ENCODE data around the gene COPS2.

DNA sequence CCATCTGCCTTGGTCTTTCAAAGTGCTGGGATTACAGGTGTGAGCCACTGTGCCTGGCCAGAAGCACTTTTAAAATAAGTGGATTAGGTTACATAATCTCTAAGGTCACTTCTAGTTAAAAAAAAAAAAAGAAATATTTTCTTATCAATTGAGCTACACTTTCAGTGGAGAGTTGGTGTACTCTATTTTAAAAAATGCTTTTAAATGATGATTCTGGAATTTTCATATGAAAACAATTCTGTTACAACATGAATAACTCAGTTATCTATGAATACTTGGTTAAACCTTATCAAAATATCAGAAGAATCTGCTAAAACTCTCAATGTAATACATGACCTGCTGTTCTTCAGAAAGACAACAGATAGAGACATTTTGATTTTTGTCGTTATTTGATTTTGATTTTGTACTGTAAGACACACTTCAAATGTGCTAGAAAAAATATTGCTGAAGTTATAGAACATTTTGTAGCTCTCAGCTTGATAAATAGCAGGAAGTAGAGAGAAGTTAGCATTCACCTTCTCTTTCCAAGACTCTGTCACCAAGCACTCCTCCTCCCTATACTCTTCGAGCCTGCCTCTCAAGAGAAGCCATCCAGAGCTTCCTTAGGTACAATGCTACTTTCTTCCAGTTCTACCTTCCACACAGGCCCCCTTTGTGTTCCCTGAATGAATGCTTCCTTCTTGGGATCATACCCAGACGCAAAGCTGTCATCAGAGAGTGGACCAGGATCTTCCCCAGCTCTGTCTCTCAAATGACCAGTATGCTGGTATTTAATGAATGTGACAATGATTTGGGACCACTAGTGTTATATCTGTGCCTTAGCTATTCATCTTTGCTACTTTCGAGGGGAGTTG lies 61.9 kb downstream of the COPS2 start:
- TF ChIP-seq FOSL2 (IDR thresholded peaks at IDR 0.05) (no peak), FOSL2 (CRISPR knock-in tag; IDR thresholded peaks at IDR 0.05) (no peak), CBX2 (IDR thresholded peaks at IDR 0.05; ENCODE audit: borderline replicate concordance, low read depth) (no peak), JUN (IDR thresholded peaks at IDR 0.05) (no peak), NPAS2 (CRISPR knock-in tag; IDR thresholded peaks at IDR 0.05; ENCODE audit: borderline replicate concordance) (no peak), RAD21 (conservative IDR thresholded peaks at IDR 0.05 in 1 of 2, IDR thresholded peaks at IDR 0.05 in 1 of 2) (no peak), KDM1A (IDR thresholded peaks at IDR 0.05; ENCODE audit: low read depth) (no peak), BHLHE40 (IDR thresholded peaks at IDR 0.05; ENCODE audit: low read depth, low read length) (no peak), SREBF2 (IDR thresholded peaks at IDR 0.05) (no peak), RNF2 (IDR thresholded peaks at IDR 0.05; ENCODE audit: borderline replicate concordance, low read depth) (no peak)
- TF ChIP-seq, protein P1, sequence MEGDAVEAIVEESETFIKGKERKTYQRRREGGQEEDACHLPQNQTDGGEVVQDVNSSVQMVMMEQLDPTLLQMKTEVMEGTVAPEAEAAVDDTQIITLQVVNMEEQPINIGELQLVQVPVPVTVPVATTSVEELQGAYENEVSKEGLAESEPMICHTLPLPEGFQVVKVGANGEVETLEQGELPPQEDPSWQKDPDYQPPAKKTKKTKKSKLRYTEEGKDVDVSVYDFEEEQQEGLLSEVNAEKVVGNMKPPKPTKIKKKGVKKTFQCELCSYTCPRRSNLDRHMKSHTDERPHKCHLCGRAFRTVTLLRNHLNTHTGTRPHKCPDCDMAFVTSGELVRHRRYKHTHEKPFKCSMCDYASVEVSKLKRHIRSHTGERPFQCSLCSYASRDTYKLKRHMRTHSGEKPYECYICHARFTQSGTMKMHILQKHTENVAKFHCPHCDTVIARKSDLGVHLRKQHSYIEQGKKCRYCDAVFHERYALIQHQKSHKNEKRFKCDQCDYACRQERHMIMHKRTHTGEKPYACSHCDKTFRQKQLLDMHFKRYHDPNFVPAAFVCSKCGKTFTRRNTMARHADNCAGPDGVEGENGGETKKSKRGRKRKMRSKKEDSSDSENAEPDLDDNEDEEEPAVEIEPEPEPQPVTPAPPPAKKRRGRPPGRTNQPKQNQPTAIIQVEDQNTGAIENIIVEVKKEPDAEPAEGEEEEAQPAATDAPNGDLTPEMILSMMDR (IDR thresholded peaks at IDR 0.05) = no peak
- TF ChIP-seq, protein P2, sequence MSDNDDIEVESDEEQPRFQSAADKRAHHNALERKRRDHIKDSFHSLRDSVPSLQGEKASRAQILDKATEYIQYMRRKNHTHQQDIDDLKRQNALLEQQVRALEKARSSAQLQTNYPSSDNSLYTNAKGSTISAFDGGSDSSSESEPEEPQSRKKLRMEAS (IDR thresholded peaks at IDR 0.05) = no peak
